CD4-positive, alpha-beta T cell treated with Interleukin-2 at 100 ng/mL for 4 hours (primary cell): ENCODE data around the gene SIK2.
"Not testable (repeated sequence)": the region's sequence is repeated elsewhere in the genome, so short reads cannot be mapped to it uniquely, and the experiment has no call there.

Experiments
- DNase-seq: peaks from one replicate; pipeline ENCODE4 v3.0.0-alpha.2; 2020; ENCODE audit warnings: low spot score

The SIK2 gene

GRCh38 chr11:111658493-111658892 is 56.2 kb downstream of the SIK2 start:
- not testable (repeated sequence) for DNase-seq

- no peak for DNase-seq
Observed at GRCh38 chr11:111659201-111660115, 57.2 kb downstream of the SIK2 start.

- no peak for DNase-seq
Observed at GRCh38 chr11:111660822-111661221, 58.6 kb downstream of the SIK2 start.

- DNase-seq, result no peak
Observed at GRCh38 chr11:111663820-111664219, 61.6 kb downstream of the SIK2 start.

- no peak for DNase-seq
Observed at GRCh38 chr11:111665777-111666176, 63.5 kb downstream of the SIK2 start.

GRCh38 chr11:111668980-111669379 is 66.7 kb downstream of the SIK2 start:
- no peak for DNase-seq

GRCh38 chr11:111671383-111671782 is 69.1 kb downstream of the SIK2 start:
- no peak for DNase-seq

- no peak for DNase-seq
Observed at GRCh38 chr11:111672949-111673348, 70.7 kb downstream of the SIK2 start.

- DNase-seq, result no peak
Observed at GRCh38 chr11:111674941-111675340, 72.7 kb downstream of the SIK2 start.

- no peak for DNase-seq
Observed at GRCh38 chr11:111675891-111676290, 73.6 kb downstream of the SIK2 start.

GRCh38 chr11:111676878-111677585 is 74.8 kb downstream of the SIK2 start:
- no peak for DNase-seq

GRCh38 chr11:111680486-111681175 is 78.4 kb downstream of the SIK2 start:
- no peak for DNase-seq

- DNase-seq, result no peak
Observed at GRCh38 chr11:111683806-111684205, 81.6 kb downstream of the SIK2 start.

- DNase-seq, result no peak
Observed at GRCh38 chr11:111684251-111684650, 82.0 kb downstream of the SIK2 start.

GRCh38 chr11:111688013-111688412 is 85.8 kb downstream of the SIK2 start:
- DNase-seq, result no peak

- no peak for DNase-seq
Observed at GRCh38 chr11:111691176-111691575, 88.9 kb downstream of the SIK2 start.

- DNase-seq, result no peak
Observed at GRCh38 chr11:111691741-111692140, 89.5 kb downstream of the SIK2 start.

GRCh38 chr11:111693224-111693937 is 91.1 kb downstream of the SIK2 start:
- no peak for DNase-seq

GRCh38 chr11:111694851-111695250 is 92.6 kb downstream of the SIK2 start:
- DNase-seq, result no peak

- no peak for DNase-seq
Observed at GRCh38 chr11:111696556-111696955, 94.3 kb downstream of the SIK2 start.

- DNase-seq, result no peak
Observed at GRCh38 chr11:111697933-111698371, 95.7 kb downstream of the SIK2 start.
